Bone marrow (tissue), 2 donors: ENCODE measurements around the gene NAGA.
"Not testable (repeated sequence)": the region's sequence is repeated elsewhere in the genome, so short reads cannot be mapped to it uniquely, and the experiment has no call there.

Experiments
- DNase-seq, 2 donors: peaks; one replicate each; lab custom pipeline; 2025; lab: John Stamatoyannopoulos, UW

The NAGA gene

DNA sequence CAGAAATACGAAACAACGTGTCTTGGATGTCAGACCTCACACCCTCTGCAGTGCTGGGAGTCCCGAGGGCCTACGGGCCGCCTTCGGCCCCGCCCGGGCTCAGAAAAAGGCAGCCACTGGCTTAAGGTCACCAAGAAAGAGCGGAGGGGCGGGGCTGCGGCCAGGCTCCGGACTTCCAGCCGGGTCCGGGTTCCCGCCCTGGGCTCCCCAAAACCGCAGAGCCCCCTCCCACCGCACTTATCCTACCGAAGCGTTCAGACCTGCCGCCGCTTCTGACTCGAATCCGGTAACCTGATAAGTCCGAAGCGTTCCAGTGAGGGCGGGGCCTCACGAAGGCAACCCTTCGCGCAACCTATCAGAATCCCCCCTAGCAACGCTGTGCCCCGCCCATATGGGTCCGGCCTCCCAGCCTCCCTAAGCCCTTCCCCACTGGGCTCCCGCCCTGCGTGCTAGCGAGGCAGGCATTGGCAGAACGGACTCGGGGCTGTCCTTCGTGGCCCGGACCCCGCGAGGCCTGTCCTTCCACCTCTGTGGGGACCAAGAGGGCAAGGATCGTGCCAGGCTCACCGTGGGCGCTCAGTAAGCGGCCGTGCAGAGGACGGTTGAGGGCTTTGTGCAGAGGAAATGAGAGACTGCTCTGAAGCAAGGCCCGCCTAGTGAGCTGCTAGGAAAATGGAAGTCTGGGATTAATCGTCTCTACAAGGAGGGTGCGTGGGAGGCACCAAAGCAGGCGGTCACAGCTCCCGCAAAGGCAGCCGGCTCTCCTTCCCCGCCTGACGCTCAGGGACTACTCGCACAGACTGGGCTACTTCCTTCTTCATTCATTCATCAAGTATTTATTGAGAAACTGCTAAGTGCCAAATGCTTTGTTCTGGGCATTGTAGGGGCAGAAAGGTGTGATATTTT is at the start of gene NAGA:
Gene NAGA, minus strand, starts transcription at position 296 of the 906 bp plus-strand sequence. CDS start 515 bp downstream, outside the sequence.
- DNase-seq = peak; percentile 72 to 89

DNA sequence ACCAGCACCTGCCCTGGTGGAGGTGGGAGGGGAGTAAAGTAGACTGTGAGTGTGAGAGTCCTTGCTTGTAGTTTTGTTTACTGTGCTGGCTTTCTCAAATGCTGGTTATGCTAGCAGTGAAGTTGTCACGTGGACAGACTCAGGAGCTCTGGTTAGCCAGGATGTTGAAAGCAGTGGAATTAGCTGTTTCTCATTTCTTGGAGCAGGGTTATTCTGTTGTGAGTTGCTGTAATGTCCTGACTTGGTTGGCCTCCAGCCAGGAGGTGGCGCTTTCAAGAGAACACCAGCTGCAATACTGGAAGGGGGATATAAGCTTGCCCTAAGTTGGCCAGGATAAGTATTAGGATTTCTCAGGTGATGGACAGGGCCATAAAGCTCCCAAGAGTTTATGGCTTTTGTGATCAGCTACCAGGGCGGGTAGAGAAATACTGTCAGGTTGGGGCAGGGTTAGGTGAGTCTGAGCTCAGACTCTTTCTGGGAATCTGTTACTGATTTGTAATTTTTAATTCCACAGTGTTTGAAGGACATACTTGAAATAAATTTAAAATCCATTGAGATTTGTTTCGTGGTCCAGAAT is 46.3 kb upstream of the NAGA start:
- DNase-seq = no peak

DNA sequence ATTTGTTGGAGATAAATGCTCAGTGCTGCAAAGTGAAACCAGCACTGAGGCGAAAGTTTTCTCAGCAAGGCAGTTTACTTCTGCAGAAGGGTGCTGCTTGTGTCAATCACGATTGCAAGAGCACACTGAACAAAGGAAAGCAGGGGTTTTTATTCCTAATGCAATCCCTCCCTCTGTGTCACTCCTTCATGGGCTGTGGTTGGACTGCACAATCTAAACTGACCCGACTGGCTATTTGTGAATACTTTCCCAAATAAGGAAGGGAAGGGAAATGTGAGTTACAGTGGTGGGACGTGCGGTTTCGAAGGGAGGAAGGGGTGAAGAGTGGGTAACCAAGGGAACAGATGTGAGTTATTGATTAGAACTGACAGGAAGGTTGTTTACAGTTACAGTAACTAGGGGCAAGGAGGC is 44.8 kb upstream of the NAGA start:
- DNase-seq = not testable (repeated sequence)

DNA sequence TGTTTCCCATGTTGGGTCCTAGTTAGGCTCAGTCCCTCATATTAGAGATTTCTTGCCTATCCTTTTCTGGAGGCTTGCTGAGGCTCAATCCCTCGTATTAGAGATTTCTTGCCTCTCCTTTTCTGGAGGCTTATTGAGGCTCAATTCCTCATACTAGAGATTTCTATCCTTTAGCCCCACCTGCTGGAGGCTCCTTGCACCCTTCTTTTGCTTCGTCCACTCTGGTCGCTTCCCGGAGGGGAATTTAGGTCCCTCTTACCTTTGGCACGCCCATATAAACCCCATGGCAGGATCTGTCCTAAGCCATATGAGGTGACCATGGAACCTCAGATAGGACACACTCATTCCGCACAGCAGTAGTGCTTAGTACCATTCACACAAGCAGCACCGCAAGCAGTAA is 44.1 kb upstream of the NAGA start:
- DNase-seq = no peak

DNA sequence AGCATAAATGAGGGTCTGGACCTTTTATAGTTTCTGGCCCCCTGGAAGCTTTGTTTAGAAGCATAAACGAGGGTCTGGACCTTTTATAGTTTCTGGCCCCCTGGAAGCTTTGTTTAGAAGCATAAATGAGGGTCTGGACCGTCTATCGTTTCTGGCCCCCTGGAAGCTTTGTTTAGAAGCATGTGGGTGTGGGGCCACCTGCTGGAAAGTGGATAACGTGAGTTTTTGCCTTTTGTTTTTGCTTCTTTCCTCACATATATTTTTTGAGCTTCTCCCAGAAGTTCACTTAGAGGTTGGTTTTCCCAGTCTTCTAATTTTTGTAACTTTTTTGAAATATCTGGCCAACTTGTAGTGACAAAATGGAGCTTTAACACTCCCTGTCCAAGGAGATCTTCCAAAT is 42.2 kb upstream of the NAGA start:
- DNase-seq = not testable (repeated sequence)

DNA sequence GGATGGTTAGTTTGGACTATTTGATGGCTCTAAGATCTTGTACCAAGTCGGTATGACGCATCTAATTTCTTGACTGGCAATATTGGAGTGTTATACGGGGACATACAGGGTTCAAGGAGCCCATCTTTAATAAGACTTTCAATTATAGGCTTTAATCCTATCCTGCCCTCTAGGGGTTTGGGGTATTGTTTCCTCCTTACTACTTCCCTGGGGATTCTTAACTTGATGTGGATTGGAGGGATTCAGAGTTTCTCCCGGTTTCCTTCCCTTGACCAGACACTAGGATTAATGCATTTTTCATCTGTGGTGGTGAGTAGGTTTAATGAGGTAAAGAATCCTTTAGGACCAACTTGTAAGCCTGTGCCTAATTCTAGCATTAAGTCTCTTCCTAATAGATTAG is 41.2 kb upstream of the NAGA start:
- DNase-seq = no peak

DNA sequence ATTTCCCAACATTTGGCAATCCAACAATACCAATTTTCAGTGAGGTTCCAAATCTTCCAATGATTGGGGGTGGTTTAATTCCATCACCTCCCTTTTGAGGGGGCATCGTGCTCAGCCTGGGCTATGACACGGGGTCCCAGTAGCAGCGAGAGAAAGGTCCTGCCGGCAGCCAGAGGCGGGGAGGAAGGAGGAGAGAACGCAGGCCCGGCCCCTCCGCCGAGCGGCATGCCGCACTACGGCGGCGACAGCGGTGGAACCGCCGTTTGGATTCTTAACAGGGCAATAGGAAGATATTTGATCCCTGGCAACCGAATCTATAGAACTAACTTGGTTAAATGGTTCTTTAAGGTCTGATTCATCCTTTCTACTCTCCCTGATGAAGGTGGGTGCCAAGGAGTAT is 38.2 kb upstream of the NAGA start:
- no peak for DNase-seq

DNA sequence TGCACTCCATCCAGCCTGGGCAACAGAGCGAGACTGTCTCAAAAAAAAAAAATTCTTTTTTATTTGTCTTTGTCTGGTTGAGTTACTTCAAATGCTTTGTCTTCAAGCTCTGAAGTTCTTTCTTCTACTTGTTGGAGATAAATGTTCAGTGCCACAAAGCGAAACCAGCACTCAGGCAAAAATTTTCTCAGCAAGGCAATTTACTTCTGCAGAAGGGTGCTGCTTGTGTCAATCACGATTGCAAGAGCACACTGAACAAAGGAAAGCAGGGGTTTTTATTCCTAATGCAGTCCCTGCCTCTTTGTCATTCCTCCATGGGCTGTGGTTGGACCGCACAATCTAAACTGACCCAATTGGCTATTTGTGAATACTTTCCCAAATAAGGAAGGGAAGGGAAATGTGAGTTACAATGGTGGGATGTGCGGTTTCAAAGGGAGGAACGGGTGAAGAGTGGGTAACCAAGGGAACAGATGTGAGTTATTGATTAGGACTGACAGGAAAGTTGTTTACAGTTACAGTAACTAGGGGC is 33.8 kb upstream of the NAGA start:
- DNase-seq = not testable (repeated sequence)

DNA sequence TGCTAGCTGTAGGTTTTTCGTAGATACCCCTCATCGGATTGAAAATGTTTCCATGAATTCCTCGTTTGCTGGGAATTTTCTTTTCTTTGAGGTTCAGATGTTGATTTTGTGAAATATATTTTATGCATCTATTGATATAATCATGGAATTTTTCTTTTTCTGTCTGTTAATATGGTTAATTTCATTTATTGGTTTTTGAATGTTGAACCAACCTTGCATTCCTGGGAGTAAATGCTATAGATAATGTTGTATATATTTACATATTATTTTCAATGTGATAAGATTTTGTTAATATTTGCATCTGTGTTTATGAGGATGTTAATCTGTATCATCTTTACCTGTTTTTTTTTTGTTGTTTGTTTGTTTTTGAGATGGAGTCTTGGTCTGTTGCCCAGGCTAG is 30.6 kb upstream of the NAGA start:
- no peak for DNase-seq

DNA sequence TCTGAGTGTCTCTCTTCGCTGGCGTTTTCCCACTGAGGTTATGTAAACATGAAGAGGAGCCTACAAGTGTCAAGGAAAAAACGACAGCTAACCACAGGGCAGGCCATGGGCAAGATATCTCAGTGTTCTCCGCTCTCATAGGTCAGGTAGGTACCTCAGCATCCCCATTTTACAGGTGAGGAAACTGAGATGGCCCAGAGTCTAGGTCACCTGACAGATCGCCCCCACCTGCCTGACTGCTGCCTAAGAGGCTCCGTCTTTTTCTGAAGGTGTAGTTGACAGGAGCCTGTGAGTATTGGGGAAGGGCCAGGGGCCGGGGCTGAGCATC is 20.8 kb upstream of the NAGA start:
- DNase-seq = no peak

DNA sequence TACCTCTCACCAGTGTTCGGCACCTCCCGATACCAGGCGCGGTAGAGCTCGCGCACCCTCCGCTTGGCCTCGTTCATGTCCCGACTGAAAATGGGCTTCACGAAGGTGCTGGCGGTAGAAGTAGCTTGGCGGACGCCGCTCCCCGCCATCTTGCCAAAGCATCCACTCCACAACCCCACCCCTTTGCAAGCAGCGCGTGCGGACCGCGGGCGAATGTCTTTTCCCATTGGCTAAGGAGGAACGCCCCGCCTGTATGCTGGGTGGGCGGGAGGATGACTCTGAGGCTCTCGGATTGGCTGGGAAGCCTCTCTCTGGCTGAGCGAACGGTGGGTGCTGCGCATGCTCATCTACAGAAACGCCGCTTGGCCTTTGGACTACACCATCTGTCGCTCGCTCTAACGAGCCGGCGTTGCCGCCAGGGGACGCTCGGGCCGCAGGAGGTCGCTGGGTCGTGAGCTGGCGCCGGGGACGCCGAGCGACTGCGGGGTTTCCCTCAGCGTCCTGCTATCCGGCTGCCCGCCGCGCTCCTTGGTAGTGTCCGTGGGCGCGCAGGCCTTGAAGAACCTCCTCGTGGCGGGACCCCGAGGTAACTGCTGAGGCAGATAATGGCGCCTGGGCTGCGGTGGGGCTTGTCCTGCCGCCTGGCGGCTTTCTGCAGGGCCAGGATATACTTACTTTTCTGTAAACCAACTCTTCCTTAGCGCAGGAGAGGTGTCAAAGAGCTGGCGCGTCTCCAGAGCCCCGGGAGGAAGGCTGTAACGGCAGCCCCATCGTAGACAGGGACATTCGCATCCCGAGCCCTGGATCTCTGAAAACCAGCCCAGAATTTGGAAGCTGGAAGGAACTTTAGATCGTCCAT is 20.2 kb upstream of the NAGA start, which contains the start of gene NDUFA6:
Gene NDUFA6, minus strand, starts transcription at position 177 of the 859 bp plus-strand sequence. Its CDS starts 28 bp downstream, at position 149.
- DNase-seq = peak; percentile 81 to 98

DNA sequence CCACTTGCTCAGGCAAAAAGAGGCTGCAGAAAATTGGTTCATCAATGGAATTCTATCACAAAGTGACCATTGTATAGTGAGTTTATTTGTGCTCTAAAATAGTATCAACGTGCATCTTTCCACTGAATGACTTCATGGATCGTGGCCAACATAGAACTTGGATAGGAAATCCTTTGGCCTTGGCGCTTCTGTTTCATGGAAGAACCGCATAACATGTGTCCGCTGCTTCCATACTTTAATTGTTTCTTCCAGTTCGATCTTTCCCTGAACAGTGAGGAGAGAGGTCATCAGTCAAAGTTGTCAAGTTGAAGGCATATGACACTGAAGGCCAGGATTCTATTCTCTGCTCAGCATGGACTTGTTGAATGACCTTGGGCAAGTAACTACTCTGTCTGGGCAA is 15.4 kb upstream of the NAGA start:
- DNase-seq = no peak

DNA sequence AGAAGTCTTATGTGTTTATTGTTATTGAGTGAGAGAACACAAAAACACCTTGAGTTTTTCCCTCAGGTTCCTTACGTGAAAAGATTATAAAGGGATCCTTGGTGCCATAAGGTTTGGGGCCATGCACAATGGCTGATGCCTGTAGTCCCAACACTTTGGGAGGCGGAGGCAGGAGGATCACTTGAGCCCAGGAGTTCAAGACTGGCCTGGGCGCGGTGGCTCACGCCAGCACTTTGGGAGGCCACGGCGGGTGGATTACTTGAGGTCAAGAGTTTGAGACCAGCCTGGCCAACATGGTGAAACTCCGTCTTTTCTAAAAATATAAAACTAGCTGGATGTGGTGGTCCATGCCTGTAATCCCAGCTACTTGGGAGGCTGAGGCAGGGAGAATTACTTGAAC is 14.3 kb upstream of the NAGA start:
- DNase-seq = no peak

DNA sequence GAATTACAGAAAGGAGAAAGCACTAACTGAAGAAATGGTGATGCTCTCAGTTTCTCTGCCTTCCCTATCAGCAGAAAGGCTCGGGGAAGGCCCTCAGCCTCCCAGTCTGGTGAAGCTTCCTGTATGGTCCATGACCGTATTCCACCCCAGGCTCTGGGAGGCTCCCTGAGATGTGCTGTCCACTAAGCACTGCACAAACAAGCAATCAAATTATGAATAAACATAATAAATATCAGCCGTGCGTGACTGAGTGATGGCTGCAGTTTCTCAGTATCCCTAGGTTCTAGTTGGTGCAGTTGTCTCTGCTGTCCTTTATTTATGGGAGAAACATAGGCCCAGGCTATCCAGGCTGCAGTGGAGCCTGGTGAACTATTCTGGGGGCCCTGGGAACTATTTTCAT is 12.5 kb upstream of the NAGA start:
- no peak for DNase-seq

DNA sequence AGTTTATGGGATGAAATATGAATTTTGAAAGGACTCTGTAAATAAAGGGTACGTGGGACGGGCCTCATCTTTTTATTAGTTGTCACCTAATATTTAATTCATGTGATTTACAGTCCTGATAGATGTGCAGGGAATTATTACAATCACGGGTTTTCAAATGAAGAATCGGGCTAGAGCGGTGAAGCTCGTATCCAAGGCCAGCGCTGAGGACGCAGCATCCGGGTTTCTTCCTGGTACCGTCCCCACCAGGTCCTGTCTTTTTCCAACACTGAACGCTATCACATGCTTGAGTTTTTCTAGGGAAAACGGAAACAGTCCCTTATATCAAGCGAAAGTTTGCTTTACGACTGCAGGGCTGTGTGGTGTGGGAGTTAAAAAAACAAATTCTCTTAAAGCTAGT is 9.7 kb upstream of the NAGA start:
- DNase-seq = no peak

DNA sequence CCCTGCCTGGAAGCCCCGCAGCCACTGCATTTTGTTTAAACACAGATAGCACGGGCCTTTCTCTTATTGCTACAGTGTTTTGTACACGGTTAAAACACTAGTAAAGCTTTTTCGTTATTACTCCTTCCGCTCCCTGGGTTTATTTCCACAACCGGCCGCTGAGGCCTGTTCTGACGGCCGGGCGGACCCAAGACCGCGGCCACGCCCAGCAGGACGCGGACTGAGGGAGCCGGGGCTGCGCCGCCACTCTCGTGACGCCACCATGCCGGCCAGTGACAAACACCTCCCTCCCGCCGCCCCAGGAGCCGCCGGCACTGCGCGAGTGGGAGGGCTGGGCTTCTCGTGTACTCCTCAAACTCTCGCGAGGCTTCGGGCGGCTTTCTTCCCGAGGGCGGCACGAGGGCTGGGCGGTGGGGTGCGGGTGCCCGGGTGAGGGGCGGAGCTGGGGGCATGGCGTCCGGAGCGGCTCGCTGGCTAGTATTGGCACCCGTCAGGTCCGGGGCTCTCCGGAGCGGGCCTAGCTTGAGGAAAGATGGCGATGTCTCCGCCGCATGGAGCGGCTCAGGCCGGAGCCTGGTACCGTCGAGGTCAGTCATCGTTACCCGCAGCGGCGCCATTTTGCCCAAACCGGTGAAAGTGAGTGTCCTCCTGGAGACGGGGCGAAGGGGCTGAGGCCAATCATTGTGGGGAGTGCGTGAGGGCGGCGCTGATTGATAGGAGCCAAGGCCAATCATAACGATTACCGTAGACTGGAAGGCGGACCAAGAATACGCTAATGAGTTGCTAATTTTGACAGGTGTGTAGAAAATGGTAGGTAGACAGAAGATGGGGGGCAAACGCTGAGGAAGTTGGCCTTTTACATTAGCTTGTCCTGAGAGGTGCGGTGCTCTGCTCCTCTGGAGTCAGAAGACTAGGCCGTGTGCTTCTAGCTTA is 9.0 kb upstream of the NAGA start, which contains the start of gene SMDT1:
Gene SMDT1, plus strand, starts transcription at position 382 of the 933 bp plus-strand sequence. Its CDS starts 69 bp downstream, at position 451.
- DNase-seq = peak; percentile 94 to 97

DNA sequence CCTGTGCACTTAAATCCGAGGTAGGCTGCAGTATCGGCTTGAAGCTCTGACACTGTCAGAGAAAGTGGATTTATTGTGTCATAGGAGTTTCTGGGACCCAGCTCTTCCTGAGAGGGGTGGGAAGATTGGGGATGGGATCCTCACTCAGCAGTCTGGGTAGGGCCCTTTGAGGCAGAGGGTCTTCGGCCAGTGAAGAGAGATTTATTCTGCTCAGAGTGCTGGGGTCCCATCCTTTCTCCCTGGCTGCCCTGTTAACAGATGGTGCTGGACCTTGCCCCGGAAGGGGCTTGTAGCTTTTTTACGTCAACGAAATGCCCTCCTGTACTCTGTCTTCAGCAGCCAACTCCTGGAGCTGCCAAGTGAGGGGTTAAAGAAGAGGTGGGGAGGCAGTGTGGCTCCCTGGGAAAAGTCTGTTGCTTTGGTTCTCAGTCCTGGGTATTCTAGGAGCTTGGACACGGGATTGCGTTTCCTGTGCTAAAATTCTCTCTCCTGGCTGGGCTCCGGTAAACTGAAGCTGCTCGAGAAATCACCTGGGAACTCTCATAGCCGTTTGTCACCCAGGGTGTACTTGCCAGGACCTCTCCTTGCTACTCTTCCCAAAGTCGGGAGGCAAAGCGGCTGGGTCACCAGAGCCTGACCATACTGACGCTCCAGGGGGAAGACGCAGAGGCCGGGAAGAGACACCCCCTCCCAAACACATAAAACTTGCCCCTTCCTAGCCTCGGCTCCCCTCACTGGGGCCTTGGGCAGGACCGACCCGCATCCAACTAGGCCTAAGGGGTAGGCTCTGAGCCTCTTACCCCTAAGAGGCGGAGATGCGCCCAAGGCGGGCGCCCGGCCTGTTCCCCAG is 8.1 kb upstream of the NAGA start:
- DNase-seq = no peak

DNA sequence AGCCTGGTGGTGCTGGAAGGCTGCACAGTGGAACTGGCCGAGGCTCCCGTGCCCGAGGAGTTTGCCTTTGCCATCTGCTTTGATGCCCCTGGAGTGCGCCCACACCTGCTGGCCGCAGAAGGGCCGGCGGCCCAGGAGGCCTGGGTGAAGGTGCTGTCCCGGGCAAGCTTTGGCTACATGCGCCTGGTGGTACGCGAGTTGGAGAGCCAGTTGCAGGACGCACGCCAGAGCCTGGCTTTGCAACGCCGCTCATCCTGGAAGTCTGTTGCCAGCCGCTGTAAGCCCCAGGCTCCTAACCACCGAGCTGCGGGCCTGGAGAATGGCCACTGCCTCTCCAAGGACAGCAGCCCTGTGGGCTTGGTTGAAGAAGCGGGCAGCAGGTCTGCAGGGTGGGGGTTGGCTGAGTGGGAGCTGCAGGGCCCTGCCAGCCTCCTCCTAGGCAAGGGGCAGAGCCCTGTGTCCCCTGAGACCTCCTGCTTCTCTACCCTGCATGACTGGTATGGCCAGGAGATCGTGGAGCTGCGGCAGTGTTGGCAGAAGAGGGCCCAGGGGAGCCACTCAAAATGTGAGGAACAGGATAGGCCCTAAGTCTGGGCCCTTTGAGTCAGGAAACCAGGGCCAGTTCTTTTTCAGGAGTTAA is 7.0 kb upstream of the NAGA start:
- DNase-seq = no peak

DNA sequence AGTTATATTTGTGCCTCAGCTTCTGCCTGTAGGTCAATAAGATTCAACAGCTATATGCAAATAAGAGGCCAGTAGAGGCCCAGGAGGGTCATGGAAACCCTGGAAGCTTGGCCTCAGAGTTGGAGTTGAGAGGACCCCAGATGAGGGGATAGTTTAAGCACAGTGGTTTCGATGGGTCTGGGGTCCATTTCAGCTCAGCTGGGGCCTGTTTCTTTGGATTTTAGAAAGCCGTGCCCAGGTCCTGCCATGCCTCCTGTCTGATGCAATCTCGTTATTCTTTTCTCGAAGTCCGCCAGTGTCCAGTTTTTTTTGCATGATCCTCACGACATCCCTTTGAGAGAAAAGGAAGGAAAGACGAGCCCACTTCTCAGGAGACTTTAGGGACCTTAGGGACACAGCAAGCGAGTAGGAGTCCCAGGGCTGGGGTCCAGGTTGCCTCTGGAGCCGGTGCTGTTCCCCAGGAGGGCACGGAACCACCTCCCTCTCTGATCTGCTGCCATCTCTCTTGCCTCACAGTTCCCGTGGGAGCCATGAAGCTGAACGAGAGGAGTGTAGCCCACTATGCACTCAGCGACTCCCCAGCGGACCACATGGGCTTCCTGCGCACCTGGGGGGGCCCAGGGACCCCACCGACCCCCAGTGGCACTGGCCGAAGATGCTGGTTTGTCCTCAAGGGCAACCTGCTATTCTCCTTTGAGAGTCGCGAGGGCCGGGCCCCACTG is 6.3 kb upstream of the NAGA start:
- no peak for DNase-seq
